Kidney epithelial cell (primary cell): ENCODE data around the gene LIPC. TPM values are rescaled to one million over a fixed set of nuclear protein-coding genes. Genes with fewer than 3 reads are reported as not detected.

Experiments used
- DNase-seq: peaks from one replicate; pipeline ENCODE4 v3.0.0-alpha.2; 2010; ENCODE audit warnings: low read depth
- H3K27me3 ChIP-seq: 2 replicates; pipeline ENCODE4 v1.6.0; 2011; ENCODE audit warnings: low read length; ENCODE audit not compliant: control insufficient read depth, insufficient read depth
- H3K36me3 ChIP-seq: 2 replicates; pipeline ENCODE4 v1.5.1; 2011; ENCODE audit warnings: low read length; ENCODE audit not compliant: control insufficient read depth, insufficient read depth
- H3K4me3 ChIP-seq: 2 replicates; pipeline ENCODE4 v1.5.1; 2011; ENCODE audit warnings: low read depth, mild to moderate bottlenecking, control low read depth, low read length
- CTCF ChIP-seq: IDR thresholded peaks from 2 replicates; pipeline ENCODE4 v1.5.1; 2011; ENCODE audit warnings: mild to moderate bottlenecking, moderate library complexity, low read length, control low read depth, inconsistent platforms; ENCODE audit not compliant: insufficient read depth, poor library complexity, severe bottlenecking
- total RNA-seq: library from RNA; depleted of rRNA; stranded (reverse); fragments of >200 nt; gene quantifications from 2 replicates; pipeline ENCODE4 v1.2.3, GENCODE V29; 2015

LIPC gene
- total RNA-seq, 1 donor from 2014 or later: 1.3 TPM

GRCh38 chr15:58490086-58490887 is 58.5 kb downstream of the LIPC start:
- Histone ChIP-seq H3K4me3 (no peak overlapping the region), H3K36me3 (peaks cover 1% of the 10 kb centered on the region), H3K27me3 (no peaks in the 10 kb centered on the region)
- DNase-seq: no peak
- no peak for TF ChIP-seq CTCF

DNA sequence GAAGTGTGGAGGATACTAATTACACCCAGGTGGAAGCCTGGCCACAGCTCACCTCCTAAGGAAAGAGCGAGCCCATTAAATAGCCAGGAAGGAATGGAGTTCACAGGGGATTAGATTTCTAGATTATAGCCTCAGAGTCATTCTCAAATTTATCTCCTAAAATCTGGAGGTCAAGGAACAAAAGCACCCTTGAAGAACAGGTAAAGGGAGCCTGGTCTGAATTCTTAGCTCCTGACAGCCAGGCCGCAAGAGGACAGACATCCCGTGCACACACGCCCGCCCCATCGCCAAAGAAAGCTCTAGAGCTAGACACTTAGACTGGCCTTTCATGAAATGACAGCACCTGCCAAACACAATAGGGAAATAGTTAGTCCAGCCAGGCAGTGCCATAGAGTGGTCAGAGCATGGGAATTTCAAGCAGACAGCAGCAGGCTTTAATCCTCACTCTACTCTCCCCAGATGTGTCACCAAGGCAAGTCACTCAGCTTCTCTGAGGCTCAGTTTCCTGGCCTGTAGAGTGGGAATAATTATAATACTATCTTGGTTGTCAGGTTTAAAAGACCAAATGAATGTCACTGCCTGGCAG is 59.2 kb downstream of the LIPC start:
- no peak for TF ChIP-seq CTCF
- Histone ChIP-seq H3K36me3 (peaks cover 1% of the 10 kb centered on the region), H3K27me3 (no peaks in the 10 kb centered on the region), H3K4me3 (no peak overlapping the region)
- DNase-seq: no peak

- no peaks in the 10 kb centered on the region for H3K27me3 ChIP-seq
- peaks cover 1% of the 10 kb centered on the region for H3K36me3 ChIP-seq
- no peak for TF ChIP-seq CTCF
- DNase-seq: no peak
- H3K4me3 ChIP-seq: no peak overlapping the region
These were observed 59.9 kb downstream of the LIPC start for GRCh38 chr15:58491499-58492202.

- H3K27me3 ChIP-seq: no peaks in the 10 kb centered on the region
- TF ChIP-seq CTCF: no peak
- no peak for DNase-seq
- H3K36me3 ChIP-seq: peaks cover 1% of the 10 kb centered on the region
- no peak overlapping the region for H3K4me3 ChIP-seq
These were observed 61.0 kb downstream of the LIPC start for GRCh38 chr15:58492661-58493397.

DNA sequence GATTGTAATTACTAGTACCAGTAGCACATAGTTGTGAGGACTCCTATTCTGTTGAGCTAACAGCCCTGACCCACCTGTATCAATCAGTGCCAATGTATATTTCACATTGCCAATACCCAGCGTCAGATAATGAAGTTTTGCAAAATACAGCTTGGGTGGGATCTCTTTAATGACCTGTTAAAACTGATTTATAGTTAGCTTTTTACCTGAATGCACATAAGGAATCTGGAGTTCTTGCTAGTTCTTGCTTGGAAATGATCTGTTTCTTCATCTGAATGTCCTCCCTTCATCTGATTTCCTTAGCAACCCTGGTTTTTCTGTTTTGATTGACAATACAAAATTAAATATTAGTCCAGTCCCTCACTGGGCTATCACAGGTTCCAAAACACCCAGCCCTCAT is 62.8 kb downstream of the LIPC start:
- H3K36me3 ChIP-seq: peaks cover 1% of the 10 kb centered on the region
- no peak for DNase-seq
- no peaks in the 10 kb centered on the region for H3K27me3 ChIP-seq
- TF ChIP-seq CTCF: no peak
- no peak overlapping the region for H3K4me3 ChIP-seq
